NCI-H2081 treated with DMSO at 0.1 percent for 48 hours (cell line): ENCODE data around the gene EMC7.

Experiments used
- DNase-seq: peaks from one replicate; lab custom pipeline; 2025; lab: John Stamatoyannopoulos, UW

The EMC7 gene

GRCh38 chr15:34038871-34039789, 62.5 kb downstream of the EMC7 start, which contains the start of gene AVEN:
TSS of gene AVEN (minus strand) at chr15:34039204. CDS start at chr15:34039046, 158 bp downstream.
- no peak for DNase-seq

DNA sequence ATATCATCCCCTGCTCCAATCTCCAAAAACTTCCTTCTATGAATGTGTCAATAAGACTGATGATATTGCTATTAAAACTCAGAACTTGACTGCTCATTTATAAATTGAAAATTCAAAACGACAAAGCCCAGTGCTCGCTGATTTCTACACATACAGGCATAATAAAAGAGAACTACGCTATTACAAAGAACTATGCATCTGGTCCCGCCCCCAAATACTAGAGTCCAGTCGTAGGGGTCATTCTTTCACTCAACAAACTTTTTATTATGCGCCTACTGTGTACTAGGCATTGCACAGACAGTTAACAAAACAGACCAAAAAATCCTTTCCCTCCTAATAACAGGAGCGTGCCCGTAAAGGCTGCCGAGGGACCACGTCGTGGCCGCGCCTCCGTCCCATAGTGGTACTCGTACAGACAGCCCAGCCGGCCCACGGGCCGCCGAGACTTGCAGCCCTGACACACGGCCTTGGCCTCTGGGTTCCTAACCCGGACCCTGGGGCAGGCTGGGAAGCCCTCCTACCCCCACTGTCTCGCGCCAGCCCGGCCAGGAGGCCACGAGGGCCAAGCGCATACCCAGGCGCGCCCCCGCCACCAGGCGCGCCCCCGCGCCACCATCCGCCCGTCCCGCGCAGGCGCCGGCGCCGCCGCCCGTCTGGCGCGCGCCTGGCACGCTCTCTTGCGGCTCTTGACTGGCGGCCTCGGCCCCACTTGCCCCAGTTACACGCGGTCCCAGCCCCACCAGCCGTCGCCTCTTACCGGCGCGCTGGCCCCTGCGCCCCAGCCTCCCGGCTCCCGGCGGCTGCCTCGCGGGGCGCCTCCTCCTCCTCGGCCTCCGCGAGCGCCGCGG, 63.4 kb downstream of the EMC7 start:
- peak; percentile 24 for DNase-seq
